HL-60/S4 (cell line): ENCODE measurements around the gene DMBT1.

ENCODE experiments used
- in situ Hi-C: fragments of 300-500 bp; cut with MboI; formaldehyde crosslinking; loops from 2 replicates; pipeline ENCODE4 v1.14.3; 2022; ENCODE audit warnings: low sequenced_read_pairs

Gene DMBT1

GRCh38 chr10:122560279-122560804 lies at the start of gene DMBT1:
Gene DMBT1 (plus strand): TSS chr10:122560754. CDS start chr10:122560771, 17 bp downstream.
- in situ Hi-C loops: no loop called here

- in situ Hi-C loops: no loop called here
These were observed 47.5 kb upstream of the DMBT1 start for GRCh38 chr10:122513053-122513452.

GRCh38 chr10:122514045-122514840 lies 46.3 kb upstream of the DMBT1 start:
- in situ Hi-C loops: no loop called here

DNA sequence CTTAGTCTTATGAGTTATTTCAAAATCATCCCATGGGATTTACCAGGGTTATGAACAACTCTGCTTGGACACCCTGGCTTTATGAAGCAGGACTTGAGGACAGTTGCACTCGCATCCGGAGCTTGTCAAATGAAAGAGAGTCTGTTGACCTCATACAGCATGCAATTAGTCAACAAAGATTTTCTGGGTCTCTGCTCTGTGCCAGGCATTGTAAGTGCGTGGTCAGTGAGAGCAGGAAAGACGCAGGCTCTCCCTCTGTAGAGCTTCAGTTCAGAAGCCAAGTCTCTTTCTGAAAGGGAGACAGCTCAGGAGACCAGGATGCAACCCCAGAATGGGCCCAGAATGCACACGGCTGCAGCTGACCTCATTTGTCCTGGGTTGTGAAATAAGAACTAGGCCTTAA lies 45.5 kb upstream of the DMBT1 start:
- in situ Hi-C loops: no loop called here

DNA sequence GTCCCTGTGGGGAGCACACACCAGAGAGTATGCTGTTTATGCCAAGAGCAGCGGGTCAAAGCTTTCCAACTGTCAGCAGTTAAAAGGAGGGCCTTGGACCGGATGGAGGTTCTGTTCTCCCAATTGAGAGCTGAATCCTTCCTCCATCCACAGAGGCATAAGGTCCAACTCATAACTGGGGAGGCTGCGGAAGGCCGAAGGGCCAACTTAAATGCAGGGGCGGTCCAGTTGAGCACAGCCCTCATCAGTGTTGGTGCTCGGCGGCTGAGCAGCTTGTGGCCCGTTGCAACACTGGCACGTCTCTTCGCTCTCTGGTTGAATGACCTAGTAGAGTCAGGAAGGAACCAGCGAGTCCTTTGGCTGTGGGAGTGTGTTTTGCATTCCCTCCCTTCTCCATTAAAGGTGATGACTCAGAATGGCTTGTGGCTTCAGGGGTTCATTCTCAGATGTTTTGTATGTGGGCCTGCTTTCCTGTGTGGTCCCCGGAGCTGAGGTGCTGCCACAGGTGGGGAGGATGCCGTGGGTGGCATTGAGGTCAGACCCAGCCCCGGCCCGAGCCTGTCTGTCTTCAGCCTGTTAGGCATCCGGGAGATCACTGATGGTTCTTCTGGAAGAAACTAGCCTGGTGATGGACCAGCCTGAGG lies 44.8 kb upstream of the DMBT1 start:
- in situ Hi-C loops: no loop called here

- in situ Hi-C loops: no loop called here
These were observed 43.8 kb upstream of the DMBT1 start for GRCh38 chr10:122516734-122517133.

GRCh38 chr10:122519144-122519543 lies 41.4 kb upstream of the DMBT1 start:
- in situ Hi-C loops: no loop called here

GRCh38 chr10:122519873-122520272 lies 40.7 kb upstream of the DMBT1 start:
- in situ Hi-C loops: no loop called here

GRCh38 chr10:122521011-122521410 lies 39.5 kb upstream of the DMBT1 start:
- in situ Hi-C loops: no loop called here

GRCh38 chr10:122524811-122525210 lies 35.7 kb upstream of the DMBT1 start:
- in situ Hi-C loops: no loop called here

- in situ Hi-C loops: no loop called here
These were observed 34.8 kb upstream of the DMBT1 start for GRCh38 chr10:122525788-122526187.

DNA sequence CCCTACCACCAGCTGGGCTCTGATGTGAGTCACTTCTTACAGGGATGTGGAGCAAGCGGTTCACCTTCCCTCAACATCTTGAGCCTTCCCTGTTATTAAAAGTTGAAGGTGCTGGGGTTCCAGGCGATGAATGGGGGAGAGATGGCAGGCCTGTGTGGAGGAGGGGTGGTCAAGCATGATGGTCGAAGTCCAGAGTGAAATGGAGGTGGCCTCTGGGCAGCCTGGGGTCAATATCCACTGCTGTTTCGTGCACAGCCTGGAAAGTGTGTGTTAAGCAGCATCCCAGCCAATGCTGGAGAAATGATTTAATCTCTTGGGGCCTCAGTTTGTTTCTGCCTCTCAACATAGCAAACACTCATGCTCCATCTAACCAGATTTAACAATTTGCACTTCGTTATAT lies 33.7 kb upstream of the DMBT1 start:
- in situ Hi-C loops: no loop called here

GRCh38 chr10:122530177-122530576 lies 30.4 kb upstream of the DMBT1 start:
- in situ Hi-C loops: no loop called here

DNA sequence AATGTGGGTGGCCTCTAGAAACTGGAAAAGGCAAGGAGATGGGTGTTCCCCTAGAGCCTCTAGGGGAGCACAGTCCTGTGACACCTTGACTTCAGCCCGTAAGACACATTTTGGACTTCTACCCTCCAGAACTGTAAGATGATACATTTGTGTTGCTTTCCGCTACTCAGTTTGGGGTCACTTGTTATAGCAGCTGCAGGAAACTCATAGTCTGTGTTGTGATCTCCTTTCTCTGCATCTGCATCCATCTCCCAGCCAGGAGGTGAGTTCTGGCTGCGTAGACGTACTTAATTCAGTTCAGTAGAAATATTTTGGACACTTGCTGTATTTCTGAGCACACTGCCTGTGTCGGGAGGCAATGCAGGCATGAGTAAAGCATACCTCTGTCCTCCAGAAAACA lies 29.3 kb upstream of the DMBT1 start:
- in situ Hi-C loops: no loop called here

DNA sequence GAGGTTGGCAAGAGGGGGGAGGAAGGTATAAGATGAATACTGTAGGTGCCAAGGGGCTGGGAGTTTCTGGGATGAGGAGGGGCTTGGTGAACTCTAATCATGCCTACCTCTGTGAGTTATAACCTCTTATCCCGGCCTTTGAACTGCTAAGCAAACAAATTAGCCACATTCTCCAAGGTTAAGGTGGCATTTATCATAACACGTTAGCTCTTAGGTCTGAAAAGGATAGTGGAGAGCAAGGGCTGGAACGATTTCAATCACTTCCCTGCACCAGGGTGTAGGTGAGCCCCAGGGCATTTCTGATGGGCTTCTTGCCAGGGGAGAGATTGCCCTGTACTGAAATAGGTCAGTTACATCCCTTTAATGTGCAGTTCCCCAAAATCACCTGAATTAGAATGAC lies 28.6 kb upstream of the DMBT1 start:
- in situ Hi-C loops: no loop called here

- in situ Hi-C loops: no loop called here
These were observed 27.8 kb upstream of the DMBT1 start for GRCh38 chr10:122532601-122533296.

- in situ Hi-C loops: no loop called here
These were observed 23.0 kb upstream of the DMBT1 start for GRCh38 chr10:122537545-122537944.

- in situ Hi-C loops: no loop called here
These were observed 19.0 kb upstream of the DMBT1 start for GRCh38 chr10:122541541-122542002.

GRCh38 chr10:122543676-122544445 lies 16.7 kb upstream of the DMBT1 start:
- in situ Hi-C loops: no loop called here

- in situ Hi-C loops: no loop called here
These were observed 16.1 kb upstream of the DMBT1 start for GRCh38 chr10:122544493-122544892.

DNA sequence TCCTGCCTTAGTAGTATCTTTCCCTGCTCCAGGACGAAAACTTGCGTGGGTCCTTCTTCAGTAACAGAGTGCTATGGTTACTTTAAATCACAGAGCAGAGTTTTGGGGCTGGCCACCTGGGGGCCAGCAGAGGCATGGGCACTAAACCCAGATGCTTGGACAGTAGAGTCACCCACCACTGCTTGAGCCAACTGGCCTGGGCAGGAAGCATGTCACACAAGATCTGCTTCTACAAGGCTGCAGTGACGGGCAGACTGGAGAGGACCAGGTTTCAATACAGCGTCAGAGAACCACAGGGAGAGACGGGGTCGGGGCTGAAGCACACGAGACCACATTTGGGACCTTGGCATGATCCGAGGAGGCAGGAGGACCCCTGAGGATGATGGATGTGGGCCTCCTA lies 14.3 kb upstream of the DMBT1 start:
- in situ Hi-C loops: no loop called here
